WTC11 (cell line): Measurements from ENCODE around the gene LDLR. TPM values are rescaled to one million over a fixed set of nuclear protein-coding genes. Genes with fewer than 3 reads are reported as not detected.

Experiments
- ATAC-seq: fragments of 200-7000 bp; cut with Tn5 transposase; 2 replicates; pipeline ENCODE4 v1.10.0; 2021; ENCODE audit warnings: mild to moderate bottlenecking, moderate library complexity
- CTCF ChIA-PET: fragments of 300-600 bp; sonication (Branson Sonifier 250); formaldehyde crosslinking; loops from one replicate; lab custom pipeline; 2021; ENCODE audit warnings: antibody characterized with exemption; lab: Charles Lee
- POLR2A ChIA-PET: fragments of 350-600 bp; sonication (Branson Sonifier 250); formaldehyde crosslinking; loops from one replicate; lab custom pipeline; 2021; ENCODE audit warnings: antibody characterized with exemption; lab: Charles Lee
- DNase-seq: peaks from one replicate; pipeline ENCODE4 v3.0.0; 2021; ENCODE audit warnings: low spot score
- H3K27ac Mint-ChIP-seq: 2 replicates; pipeline ENCODE4 v1.8.0; 2021; ENCODE audit warnings: mixed read lengths
- H3K27me3 Mint-ChIP-seq: 2 replicates; pipeline ENCODE4 v1.8.0; 2021; ENCODE audit warnings: low read depth, mild to moderate bottlenecking, moderate library complexity, mixed read lengths
- H3K36me3 Mint-ChIP-seq: 2 replicates; pipeline ENCODE4 v1.8.0; 2021; ENCODE audit warnings: mixed read lengths
- H3K4me1 Mint-ChIP-seq: 2 replicates; pipeline ENCODE4 v1.8.0; 2022; ENCODE audit warnings: mixed read lengths
- H3K4me3 Mint-ChIP-seq: 2 replicates; pipeline ENCODE4 v1.8.0; 2021; ENCODE audit warnings: mild to moderate bottlenecking, moderate library complexity, mixed read lengths
- H3K9me3 Mint-ChIP-seq: 2 replicates; pipeline ENCODE4 v1.8.0; 2021; ENCODE audit warnings: mixed read lengths
- CREB1 ChIP-seq: sonication (generic); formaldehyde crosslinking; IDR thresholded peaks from 2 replicates; pipeline ENCODE4 v1.8.0; 2023; ENCODE audit warnings: mild to moderate bottlenecking, missing genetic modification reagents
- CREM ChIP-seq: sonication (generic); formaldehyde crosslinking; IDR thresholded peaks from 2 replicates; pipeline ENCODE4 v1.8.1; 2022; ENCODE audit warnings: mild to moderate bottlenecking, missing genetic modification reagents, moderate library complexity
- EMX1 ChIP-seq: fragments of 250-450 bp; sonication (Bioruptor Pico); IDR thresholded peaks from 2 replicates; pipeline ENCODE4 v1.8.0; 2021; ENCODE audit warnings: mild to moderate bottlenecking
- ETV6 ChIP-seq: sonication (generic); formaldehyde crosslinking; IDR thresholded peaks from 2 replicates; pipeline ENCODE4 v1.8.1; 2022; ENCODE audit warnings: mild to moderate bottlenecking, missing genetic modification reagents
- FOXJ3 ChIP-seq: sonication (generic); formaldehyde crosslinking; IDR thresholded peaks from 2 replicates; pipeline ENCODE4 v1.9.0; 2021; ENCODE audit warnings: missing genetic modification reagents, mild to moderate bottlenecking, borderline replicate concordance
- FOXP1 ChIP-seq: sonication (generic); formaldehyde crosslinking; IDR thresholded peaks from 2 replicates; pipeline ENCODE4 v1.8.0; 2022; ENCODE audit warnings: missing genetic modification reagents, mild to moderate bottlenecking, moderate library complexity, borderline replicate concordance
- GABPB1 ChIP-seq: sonication (generic); formaldehyde crosslinking; IDR thresholded peaks from 2 replicates; pipeline ENCODE4 v1.8.1; 2023; ENCODE audit warnings: mild to moderate bottlenecking, missing genetic modification reagents
- GTF2I ChIP-seq: fragments of 250-450 bp; sonication (Bioruptor Pico); conservative IDR thresholded peaks from 2 replicates; pipeline ENCODE4 v1.4.0; 2021; ENCODE audit warnings: mild to moderate bottlenecking
- IRF2 ChIP-seq: sonication (generic); formaldehyde crosslinking; IDR thresholded peaks from 2 replicates; pipeline ENCODE4 v1.8.0; 2022; ENCODE audit warnings: low read depth, missing genetic modification reagents, borderline replicate concordance
- NFATC4 ChIP-seq: fragments of 250-450 bp; sonication (Bioruptor Pico); IDR thresholded peaks from 2 replicates; pipeline ENCODE4 v1.9.0; 2021; ENCODE audit warnings: mild to moderate bottlenecking
- NFYB ChIP-seq: sonication (generic); formaldehyde crosslinking; conservative IDR thresholded peaks from 2 replicates; pipeline ENCODE4 v1.8.0; 2022; ENCODE audit warnings: low read depth, missing genetic modification reagents
- NR2C2 ChIP-seq: sonication (generic); formaldehyde crosslinking; IDR thresholded peaks from 2 replicates; pipeline ENCODE4 v1.8.0; 2022; ENCODE audit warnings: mild to moderate bottlenecking, missing genetic modification reagents
- RORB ChIP-seq: fragments of 250-450 bp; sonication (Bioruptor Pico); IDR thresholded peaks from 2 replicates; pipeline ENCODE4 v1.9.0; 2021; ENCODE audit warnings: mild to moderate bottlenecking
- SMAD4 ChIP-seq: sonication (generic); formaldehyde crosslinking; IDR thresholded peaks from 2 replicates; pipeline ENCODE4 v1.8.0; 2022; ENCODE audit warnings: mild to moderate bottlenecking, missing genetic modification reagents
- TP53 ChIP-seq: sonication (generic); formaldehyde crosslinking; IDR thresholded peaks from 2 replicates; pipeline ENCODE4 v1.8.1; 2023; ENCODE audit warnings: mild to moderate bottlenecking, missing genetic modification reagents
- ZNF121 ChIP-seq: sonication (generic); formaldehyde crosslinking; IDR thresholded peaks from 2 replicates; pipeline ENCODE4 v1.8.0; 2023; ENCODE audit warnings: missing genetic modification reagents
- total RNA-seq: library from RNA; stranded (reverse); gene quantifications from 3 replicates; pipeline ENCODE4 v1.2.3, GENCODE V29; 2021
- TF ChIP-seq, protein P1 (sequence below): sonication (generic); formaldehyde crosslinking; IDR thresholded peaks from 2 replicates; pipeline ENCODE4 v1.8.0; 2023; ENCODE audit warnings: missing genetic modification reagents
- TF ChIP-seq, protein P2 (sequence below): sonication (generic); formaldehyde crosslinking; conservative IDR thresholded peaks from 2 replicates; pipeline ENCODE4 v1.8.1; 2023; ENCODE audit warnings: mild to moderate bottlenecking, low read depth, missing genetic modification reagents, moderate library complexity
- TF ChIP-seq, protein P3 (sequence below): sonication (generic); formaldehyde crosslinking; IDR thresholded peaks from 2 replicates; pipeline ENCODE4 v1.8.1; 2022; ENCODE audit warnings: low read depth, missing genetic modification reagents, borderline replicate concordance
- TF ChIP-seq, protein P4 (sequence below): sonication (generic); formaldehyde crosslinking; IDR thresholded peaks from 2 replicates; pipeline ENCODE4 v1.8.1; 2022; ENCODE audit warnings: low read depth, mild to moderate bottlenecking, moderate library complexity, missing genetic modification reagents, borderline replicate concordance
- TF ChIP-seq, protein P5 (sequence below): fragments of 250-450 bp; sonication (Bioruptor Pico); IDR thresholded peaks from 2 replicates; pipeline ENCODE4 v2.1.2; 2022; ENCODE audit warnings: mild to moderate bottlenecking, moderate library complexity
- TF ChIP-seq, protein P6 (sequence below): sonication (generic); formaldehyde crosslinking; IDR thresholded peaks from 2 replicates; pipeline ENCODE4 v1.8.1; 2023; ENCODE audit warnings: mild to moderate bottlenecking, missing genetic modification reagents, moderate library complexity
- TF ChIP-seq, protein P7 (sequence below): sonication (generic); formaldehyde crosslinking; IDR thresholded peaks from 2 replicates; pipeline ENCODE4 v1.8.1; 2023; ENCODE audit warnings: mild to moderate bottlenecking, missing genetic modification reagents
- TF ChIP-seq, protein P8 (sequence below): sonication (generic); formaldehyde crosslinking; IDR thresholded peaks from 2 replicates; pipeline ENCODE4 v1.8.0; 2023; ENCODE audit warnings: missing genetic modification reagents, mild to moderate bottlenecking, borderline replicate concordance

LDLR gene
- total RNA-seq, 1 experiment from 2014 or later: 98.9 TPM

DNA sequence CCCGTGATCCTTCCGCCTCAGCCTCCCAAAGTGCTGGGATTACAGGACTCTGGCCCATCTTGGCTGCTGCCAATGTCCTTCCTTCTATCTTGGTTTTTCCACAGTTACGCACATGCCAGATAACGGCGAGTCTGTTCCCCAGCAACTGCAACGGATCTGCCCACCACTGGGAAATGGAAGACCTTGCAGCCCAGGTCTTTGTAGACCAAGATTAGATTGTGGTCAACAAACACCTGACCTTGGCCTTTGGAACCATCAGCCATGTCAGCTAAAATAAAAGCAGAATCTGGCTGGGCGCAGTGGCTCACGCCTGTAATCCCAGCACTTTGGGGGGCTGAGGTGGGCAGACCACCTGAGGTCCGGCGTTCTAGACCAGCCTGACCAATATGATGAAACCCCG is 10.4 kb upstream of the LDLR start:
- Mint-ChIP-seq H3K27me3 (no peaks in the 10 kb centered on the region), H3K36me3 (no peaks in the 10 kb centered on the region; the same call in 1 of the 2 replicates), H3K4me1 (peaks cover 1% of the 10 kb centered on the region), H3K4me3 (no peak overlapping the region), H3K9me3 (no peaks in the 10 kb centered on the region), H3K27ac (no peak overlapping the region)
- ATAC-seq: no peak
- CTCF ChIA-PET: interaction anchor here (0.7 kb wide), 1 partner anchor 15 kb away, joined by 3 read pairs; no protein-coding TSS in a partner anchor
- DNase-seq: no peak
- POLR2A ChIA-PET: interaction anchor here (0.6 kb wide), 1 partner anchor 14 kb away, joined by 4 read pairs; no protein-coding TSS in a partner anchor
- TF ChIP-seq RORB (no peak), NR2C2 (no peak), CREM (CRISPR knock-in tag) (no peak), ZNF121 (CRISPR knock-in tag) (no peak), NFYB (CRISPR knock-in tag) (no peak), FOXJ3 (no peak), FOXP1 (CRISPR knock-in tag) (no peak), EMX1 (CRISPR knock-in tag) (no peak), CREB1 (no peak), GABPB1 (no peak), SMAD4 (CRISPR knock-in tag) (no peak), IRF2 (CRISPR knock-in tag) (no peak), TP53 (no peak)
- TF ChIP-seq, protein P1, sequence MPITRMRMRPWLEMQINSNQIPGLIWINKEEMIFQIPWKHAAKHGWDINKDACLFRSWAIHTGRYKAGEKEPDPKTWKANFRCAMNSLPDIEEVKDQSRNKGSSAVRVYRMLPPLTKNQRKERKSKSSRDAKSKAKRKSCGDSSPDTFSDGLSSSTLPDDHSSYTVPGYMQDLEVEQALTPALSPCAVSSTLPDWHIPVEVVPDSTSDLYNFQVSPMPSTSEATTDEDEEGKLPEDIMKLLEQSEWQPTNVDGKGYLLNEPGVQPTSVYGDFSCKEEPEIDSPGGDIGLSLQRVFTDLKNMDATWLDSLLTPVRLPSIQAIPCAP (CRISPR knock-in tag): no peak
- TF ChIP-seq, protein P2, sequence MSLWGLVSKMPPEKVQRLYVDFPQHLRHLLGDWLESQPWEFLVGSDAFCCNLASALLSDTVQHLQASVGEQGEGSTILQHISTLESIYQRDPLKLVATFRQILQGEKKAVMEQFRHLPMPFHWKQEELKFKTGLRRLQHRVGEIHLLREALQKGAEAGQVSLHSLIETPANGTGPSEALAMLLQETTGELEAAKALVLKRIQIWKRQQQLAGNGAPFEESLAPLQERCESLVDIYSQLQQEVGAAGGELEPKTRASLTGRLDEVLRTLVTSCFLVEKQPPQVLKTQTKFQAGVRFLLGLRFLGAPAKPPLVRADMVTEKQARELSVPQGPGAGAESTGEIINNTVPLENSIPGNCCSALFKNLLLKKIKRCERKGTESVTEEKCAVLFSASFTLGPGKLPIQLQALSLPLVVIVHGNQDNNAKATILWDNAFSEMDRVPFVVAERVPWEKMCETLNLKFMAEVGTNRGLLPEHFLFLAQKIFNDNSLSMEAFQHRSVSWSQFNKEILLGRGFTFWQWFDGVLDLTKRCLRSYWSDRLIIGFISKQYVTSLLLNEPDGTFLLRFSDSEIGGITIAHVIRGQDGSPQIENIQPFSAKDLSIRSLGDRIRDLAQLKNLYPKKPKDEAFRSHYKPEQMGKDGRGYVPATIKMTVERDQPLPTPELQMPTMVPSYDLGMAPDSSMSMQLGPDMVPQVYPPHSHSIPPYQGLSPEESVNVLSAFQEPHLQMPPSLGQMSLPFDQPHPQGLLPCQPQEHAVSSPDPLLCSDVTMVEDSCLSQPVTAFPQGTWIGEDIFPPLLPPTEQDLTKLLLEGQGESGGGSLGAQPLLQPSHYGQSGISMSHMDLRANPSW (CRISPR knock-in tag): no peak
- TF ChIP-seq, protein P3, sequence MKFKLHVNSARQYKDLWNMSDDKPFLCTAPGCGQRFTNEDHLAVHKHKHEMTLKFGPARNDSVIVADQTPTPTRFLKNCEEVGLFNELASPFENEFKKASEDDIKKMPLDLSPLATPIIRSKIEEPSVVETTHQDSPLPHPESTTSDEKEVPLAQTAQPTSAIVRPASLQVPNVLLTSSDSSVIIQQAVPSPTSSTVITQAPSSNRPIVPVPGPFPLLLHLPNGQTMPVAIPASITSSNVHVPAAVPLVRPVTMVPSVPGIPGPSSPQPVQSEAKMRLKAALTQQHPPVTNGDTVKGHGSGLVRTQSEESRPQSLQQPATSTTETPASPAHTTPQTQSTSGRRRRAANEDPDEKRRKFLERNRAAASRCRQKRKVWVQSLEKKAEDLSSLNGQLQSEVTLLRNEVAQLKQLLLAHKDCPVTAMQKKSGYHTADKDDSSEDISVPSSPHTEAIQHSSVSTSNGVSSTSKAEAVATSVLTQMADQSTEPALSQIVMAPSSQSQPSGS (CRISPR knock-in tag): no peak
- TF ChIP-seq, protein P4, sequence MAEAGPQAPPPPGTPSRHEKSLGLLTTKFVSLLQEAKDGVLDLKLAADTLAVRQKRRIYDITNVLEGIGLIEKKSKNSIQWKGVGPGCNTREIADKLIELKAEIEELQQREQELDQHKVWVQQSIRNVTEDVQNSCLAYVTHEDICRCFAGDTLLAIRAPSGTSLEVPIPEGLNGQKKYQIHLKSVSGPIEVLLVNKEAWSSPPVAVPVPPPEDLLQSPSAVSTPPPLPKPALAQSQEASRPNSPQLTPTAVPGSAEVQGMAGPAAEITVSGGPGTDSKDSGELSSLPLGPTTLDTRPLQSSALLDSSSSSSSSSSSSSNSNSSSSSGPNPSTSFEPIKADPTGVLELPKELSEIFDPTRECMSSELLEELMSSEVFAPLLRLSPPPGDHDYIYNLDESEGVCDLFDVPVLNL (CRISPR knock-in tag): no peak
- TF ChIP-seq, protein P5, sequence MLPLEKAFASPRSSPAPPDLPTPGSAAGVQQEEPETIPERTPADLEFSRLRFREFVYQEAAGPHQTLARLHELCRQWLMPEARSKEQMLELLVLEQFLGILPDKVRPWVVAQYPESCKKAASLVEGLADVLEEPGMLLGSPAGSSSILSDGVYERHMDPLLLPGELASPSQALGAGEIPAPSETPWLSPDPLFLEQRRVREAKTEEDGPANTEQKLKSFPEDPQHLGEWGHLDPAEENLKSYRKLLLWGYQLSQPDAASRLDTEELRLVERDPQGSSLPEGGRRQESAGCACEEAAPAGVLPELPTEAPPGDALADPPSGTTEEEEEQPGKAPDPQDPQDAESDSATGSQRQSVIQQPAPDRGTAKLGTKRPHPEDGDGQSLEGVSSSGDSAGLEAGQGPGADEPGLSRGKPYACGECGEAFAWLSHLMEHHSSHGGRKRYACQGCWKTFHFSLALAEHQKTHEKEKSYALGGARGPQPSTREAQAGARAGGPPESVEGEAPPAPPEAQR (CRISPR knock-in tag): no peak
- TF ChIP-seq, protein P6, sequence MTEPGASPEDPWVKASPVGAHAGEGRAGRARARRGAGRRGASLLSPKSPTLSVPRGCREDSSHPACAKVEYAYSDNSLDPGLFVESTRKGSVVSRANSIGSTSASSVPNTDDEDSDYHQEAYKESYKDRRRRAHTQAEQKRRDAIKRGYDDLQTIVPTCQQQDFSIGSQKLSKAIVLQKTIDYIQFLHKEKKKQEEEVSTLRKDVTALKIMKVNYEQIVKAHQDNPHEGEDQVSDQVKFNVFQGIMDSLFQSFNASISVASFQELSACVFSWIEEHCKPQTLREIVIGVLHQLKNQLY (CRISPR knock-in tag): no peak

DNA sequence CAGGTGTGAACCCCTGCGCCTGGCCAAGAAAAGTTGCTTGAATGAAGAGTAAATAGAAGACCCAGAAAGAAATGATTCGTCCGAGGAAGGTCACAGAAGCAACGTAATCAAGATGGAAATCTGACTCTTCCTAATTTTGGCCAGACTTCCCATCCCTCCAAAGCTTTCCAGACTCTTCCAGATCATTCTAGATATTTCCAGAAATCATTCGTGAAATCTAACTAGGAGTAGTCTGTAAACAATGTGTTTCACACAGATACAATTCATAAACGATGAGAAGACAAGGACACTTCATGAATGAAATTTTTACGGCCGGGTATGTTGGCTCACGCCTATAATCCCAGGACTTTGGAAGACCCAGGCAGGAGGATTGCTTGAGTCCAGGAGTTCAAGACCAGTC is 9.3 kb upstream of the LDLR start:
- Mint-ChIP-seq H3K27ac (no peak overlapping the region), H3K27me3 (no peaks in the 10 kb centered on the region), H3K4me1 (peaks cover 3% of the 10 kb centered on the region), H3K36me3 (no peaks in the 10 kb centered on the region; the same call in 1 of the 2 replicates), H3K9me3 (no peaks in the 10 kb centered on the region), H3K4me3 (no peak overlapping the region)
- POLR2A ChIA-PET: no interaction called here
- CTCF ChIA-PET: interaction anchor here (0.6 kb wide), 1 partner anchor 69 kb away, joined by 3 read pairs; no protein-coding TSS in a partner anchor
- DNase-seq (no peak), ATAC-seq (no peak)
- TF ChIP-seq, protein P7, sequence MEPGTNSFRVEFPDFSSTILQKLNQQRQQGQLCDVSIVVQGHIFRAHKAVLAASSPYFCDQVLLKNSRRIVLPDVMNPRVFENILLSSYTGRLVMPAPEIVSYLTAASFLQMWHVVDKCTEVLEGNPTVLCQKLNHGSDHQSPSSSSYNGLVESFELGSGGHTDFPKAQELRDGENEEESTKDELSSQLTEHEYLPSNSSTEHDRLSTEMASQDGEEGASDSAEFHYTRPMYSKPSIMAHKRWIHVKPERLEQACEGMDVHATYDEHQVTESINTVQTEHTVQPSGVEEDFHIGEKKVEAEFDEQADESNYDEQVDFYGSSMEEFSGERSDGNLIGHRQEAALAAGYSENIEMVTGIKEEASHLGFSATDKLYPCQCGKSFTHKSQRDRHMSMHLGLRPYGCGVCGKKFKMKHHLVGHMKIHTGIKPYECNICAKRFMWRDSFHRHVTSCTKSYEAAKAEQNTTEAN (CRISPR knock-in tag): no peak
- TF ChIP-seq NFATC4 (CRISPR knock-in tag): no peak
- TF ChIP-seq, protein P8, sequence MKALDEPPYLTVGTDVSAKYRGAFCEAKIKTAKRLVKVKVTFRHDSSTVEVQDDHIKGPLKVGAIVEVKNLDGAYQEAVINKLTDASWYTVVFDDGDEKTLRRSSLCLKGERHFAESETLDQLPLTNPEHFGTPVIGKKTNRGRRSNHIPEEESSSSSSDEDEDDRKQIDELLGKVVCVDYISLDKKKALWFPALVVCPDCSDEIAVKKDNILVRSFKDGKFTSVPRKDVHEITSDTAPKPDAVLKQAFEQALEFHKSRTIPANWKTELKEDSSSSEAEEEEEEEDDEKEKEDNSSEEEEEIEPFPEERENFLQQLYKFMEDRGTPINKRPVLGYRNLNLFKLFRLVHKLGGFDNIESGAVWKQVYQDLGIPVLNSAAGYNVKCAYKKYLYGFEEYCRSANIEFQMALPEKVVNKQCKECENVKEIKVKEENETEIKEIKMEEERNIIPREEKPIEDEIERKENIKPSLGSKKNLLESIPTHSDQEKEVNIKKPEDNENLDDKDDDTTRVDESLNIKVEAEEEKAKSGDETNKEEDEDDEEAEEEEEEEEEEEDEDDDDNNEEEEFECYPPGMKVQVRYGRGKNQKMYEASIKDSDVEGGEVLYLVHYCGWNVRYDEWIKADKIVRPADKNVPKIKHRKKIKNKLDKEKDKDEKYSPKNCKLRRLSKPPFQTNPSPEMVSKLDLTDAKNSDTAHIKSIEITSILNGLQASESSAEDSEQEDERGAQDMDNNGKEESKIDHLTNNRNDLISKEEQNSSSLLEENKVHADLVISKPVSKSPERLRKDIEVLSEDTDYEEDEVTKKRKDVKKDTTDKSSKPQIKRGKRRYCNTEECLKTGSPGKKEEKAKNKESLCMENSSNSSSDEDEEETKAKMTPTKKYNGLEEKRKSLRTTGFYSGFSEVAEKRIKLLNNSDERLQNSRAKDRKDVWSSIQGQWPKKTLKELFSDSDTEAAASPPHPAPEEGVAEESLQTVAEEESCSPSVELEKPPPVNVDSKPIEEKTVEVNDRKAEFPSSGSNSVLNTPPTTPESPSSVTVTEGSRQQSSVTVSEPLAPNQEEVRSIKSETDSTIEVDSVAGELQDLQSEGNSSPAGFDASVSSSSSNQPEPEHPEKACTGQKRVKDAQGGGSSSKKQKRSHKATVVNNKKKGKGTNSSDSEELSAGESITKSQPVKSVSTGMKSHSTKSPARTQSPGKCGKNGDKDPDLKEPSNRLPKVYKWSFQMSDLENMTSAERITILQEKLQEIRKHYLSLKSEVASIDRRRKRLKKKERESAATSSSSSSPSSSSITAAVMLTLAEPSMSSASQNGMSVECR (CRISPR knock-in tag): no peak
- TF ChIP-seq GTF2I (CRISPR knock-in tag): no peak
- TF ChIP-seq ETV6 (CRISPR knock-in tag): no peak
